KOPT-K1 (cell line): Measurements from ENCODE around the gene NECTIN1.

Experiments
- H3K27ac ChIP-seq: fragments of 200-600 bp; sonication (generic); 2 replicates; pipeline ENCODE4 v1.5.1; 2016; ENCODE audit warnings: antibody characterized with exemption, mild to moderate bottlenecking, low read depth, low read length; ENCODE audit not compliant: poor library complexity, severe bottlenecking
- H3K36me3 ChIP-seq: fragments of 200-600 bp; sonication (generic); 2 replicates; pipeline ENCODE4 v1.5.1; 2017; ENCODE audit warnings: antibody characterized with exemption, mild to moderate bottlenecking, low read length, moderate library complexity; ENCODE audit not compliant: insufficient read depth
- H3K9me3 ChIP-seq: fragments of 200-600 bp; sonication (generic); 2 replicates; pipeline ENCODE4 v1.5.1; 2017; ENCODE audit warnings: antibody characterized with exemption, low read length, mild to moderate bottlenecking; ENCODE audit not compliant: insufficient read depth, poor library complexity, severe bottlenecking

NECTIN1 gene

DNA sequence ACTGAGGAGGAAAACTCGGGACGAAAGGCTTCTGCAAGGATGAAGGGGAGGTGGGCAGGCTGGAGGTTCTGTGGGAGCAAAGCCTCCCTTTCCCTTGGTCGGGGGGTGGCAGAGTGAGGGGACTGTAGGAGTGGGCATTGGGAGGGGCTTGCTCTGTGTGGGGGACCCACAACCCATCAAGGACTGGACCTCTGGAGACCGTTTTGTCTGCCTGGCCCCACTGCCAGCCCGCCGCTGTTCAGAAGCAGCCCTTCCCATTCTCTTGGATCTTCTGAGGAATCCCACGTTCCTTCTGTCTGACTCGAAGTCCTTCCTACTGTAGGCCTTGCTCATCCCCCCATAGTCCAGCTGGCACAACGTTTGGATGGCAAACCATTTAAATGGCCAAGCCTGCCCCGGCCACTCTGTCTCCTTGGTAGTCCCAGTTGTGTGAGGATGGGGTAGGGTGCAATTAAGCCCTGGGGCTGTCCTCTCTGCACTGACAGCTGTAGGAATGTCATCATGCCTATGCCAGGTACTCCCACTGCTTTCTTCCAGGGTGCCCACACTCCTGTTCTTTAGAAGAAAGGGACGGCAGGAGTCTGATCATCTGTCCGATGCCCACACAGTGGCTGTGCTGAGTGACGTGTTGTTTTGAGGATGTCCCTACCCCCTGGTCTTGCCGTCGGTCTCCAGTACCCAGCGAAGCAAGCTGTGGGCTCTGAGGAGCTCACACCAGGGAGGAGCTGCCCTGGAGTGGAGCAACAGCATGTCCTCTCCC lies 17.0 kb upstream of the NECTIN1 start:
- Histone ChIP-seq H3K9me3 (no peaks in the 10 kb centered on the region), H3K36me3 (no peaks in the 10 kb centered on the region), H3K27ac (no peak overlapping the region)

DNA sequence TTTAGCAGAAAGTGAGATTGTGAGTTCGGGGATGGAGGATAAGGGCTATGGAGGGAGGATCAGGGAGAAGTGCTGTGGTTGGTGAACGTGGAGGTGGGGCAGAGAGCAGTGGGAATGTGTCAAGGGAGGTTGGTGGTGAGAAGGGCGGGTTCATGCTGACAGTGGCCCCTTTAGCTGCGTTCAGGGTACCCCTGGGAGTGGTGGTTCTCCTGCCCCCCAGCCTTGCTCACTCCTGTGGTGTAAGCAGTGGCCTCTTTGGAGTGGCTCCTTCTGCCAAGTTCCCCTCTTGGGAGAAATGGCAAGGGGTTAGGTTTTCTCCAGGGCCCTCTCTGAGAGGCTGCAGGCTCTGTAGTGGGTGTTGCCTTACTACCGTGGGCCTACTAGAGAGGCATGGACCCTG lies 16.1 kb upstream of the NECTIN1 start:
- H3K27ac ChIP-seq = no peak overlapping the region
- no peaks in the 10 kb centered on the region for H3K9me3 ChIP-seq
- no peaks in the 10 kb centered on the region for H3K36me3 ChIP-seq

DNA sequence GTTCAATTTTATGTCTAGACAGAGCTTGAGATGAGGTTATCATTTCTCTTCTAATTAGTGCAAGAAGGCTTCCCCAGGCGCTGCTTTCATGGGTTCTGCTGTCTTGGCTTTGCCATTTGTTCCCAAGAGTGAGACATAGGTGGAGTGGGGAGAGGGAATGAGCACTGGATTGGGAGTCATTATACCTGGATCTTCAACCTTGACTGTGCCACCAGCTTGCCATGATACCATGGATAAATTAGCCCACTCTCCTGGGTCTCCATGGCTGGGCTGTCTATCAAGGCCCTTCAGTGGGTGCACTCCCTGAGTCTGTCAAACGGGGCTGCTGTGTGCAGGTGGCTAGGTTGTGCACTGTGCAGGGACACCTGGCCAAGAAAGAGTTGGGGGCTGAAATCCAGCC lies 15.6 kb upstream of the NECTIN1 start:
- H3K9me3 ChIP-seq = no peaks in the 10 kb centered on the region
- no peaks in the 10 kb centered on the region for H3K36me3 ChIP-seq
- no peak overlapping the region for H3K27ac ChIP-seq

DNA sequence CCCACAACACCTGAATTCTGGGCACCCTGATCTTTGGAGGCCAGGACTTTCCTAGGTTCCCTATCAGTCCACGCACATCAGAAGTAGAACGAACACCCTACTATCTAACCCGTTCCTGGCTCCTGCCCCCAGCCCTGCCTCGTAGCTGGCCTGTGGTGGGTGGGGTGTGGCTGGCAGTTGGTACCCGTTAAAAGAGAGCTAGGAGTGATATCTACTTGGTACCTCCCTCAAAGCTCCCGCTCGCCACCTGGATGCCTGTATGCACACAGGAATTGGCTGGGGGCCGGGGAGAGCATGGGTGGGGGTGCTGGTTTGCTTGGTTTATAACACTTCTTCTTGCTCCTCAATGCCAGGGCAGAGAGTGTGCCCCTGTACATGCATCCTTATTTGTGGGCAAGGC lies 14.0 kb upstream of the NECTIN1 start:
- no peaks in the 10 kb centered on the region for H3K36me3 ChIP-seq
- no peaks in the 10 kb centered on the region for H3K9me3 ChIP-seq
- no peak overlapping the region for H3K27ac ChIP-seq

DNA sequence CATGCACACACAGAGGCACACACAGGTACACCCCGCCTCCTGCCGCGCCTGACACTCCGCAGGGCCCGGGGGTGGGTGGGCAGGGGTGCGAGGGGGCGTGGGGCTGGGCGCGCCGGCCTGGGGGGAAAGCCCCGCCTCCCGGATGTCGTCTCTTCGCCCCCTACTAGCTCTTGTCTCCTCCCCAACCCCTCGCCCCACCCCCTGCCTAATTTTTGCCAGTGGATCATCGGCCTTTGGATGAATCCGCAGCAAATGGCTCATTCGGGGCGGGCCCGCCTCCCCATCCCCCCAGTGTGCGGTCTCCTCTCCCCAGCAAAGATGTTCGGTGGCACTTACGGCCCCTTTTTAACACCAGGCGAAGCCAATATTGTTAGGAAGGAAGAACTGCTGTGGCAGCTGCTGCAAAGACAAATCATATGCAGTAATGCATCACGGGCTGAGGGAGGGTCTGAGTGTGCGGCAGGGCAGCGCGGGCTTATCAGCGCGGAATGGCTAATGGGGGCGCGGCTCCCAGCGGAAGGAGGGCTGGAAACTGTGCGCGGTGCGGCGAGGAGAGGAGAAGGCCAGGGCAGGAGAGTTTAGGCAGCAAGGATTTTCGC lies 13.4 kb upstream of the NECTIN1 start:
- no peaks in the 10 kb centered on the region for H3K9me3 ChIP-seq
- no peak overlapping the region for H3K27ac ChIP-seq
- no peaks in the 10 kb centered on the region for H3K36me3 ChIP-seq

DNA sequence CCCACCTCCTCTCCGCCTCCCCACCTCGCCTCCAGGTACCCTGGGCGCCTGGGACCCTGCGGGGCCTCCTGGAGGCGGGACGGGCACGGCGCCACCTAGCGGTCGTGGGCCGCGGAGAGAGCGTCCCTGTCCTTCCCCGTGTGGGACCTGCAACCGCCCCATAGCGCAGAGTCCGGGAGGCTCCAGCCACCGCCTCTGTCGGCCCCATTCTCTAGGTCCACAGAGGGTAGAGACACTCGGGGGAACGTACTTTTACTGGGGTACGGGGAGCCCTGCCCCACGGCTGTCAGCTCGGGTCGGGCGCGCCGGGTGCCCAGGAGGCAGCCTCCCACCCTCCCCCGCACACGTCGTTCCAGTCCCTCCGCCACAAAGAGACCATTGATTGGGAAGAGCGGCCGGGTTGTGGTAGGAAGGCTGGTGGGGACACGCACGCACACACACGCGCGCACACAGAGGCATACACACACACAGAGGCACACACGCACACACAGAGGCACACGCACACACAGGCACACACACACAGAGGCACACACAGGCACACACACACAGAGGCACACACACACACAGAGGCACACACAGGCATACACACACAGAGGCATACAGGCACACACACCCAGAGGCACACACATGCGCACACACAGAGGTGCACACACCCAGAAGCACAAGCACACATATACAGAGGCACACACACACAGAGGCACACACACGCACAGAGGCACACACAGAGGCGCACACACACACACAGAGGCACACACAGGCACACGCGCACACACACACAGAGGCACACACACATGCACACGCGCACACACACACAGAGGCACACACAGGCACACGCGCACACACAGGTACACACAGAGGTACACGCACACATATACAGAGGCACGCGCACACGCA lies 12.6 kb upstream of the NECTIN1 start:
- H3K27ac ChIP-seq = no peak overlapping the region
- H3K9me3 ChIP-seq = no peaks in the 10 kb centered on the region

DNA sequence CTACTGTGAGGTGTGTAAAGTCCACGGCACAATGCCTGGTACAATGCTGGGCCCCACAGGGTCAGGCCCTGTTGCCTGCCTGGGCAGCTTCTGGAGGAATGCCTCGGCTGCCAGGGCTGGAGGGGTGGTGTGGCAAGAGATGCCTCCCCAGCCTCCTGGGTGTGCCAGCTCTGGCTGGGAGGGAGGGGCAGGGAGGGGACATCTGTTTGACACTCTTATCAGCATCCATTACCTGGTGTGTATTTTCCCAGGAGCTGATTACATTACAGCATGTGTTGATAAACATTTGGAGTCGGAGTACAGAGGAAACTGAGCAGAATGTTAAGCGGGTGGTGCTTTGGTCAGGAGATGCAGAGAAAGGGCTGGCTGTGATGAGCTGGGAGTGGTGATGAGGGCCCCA lies 11.0 kb upstream of the NECTIN1 start:
- H3K9me3 ChIP-seq = no peaks in the 10 kb centered on the region
- H3K27ac ChIP-seq = no peak overlapping the region
- H3K36me3 ChIP-seq = no peaks in the 10 kb centered on the region

More for the DNA sequence above, 12.6 kb upstream of the NECTIN1 start:
- no peaks in the 10 kb centered on the region for H3K36me3 ChIP-seq

DNA sequence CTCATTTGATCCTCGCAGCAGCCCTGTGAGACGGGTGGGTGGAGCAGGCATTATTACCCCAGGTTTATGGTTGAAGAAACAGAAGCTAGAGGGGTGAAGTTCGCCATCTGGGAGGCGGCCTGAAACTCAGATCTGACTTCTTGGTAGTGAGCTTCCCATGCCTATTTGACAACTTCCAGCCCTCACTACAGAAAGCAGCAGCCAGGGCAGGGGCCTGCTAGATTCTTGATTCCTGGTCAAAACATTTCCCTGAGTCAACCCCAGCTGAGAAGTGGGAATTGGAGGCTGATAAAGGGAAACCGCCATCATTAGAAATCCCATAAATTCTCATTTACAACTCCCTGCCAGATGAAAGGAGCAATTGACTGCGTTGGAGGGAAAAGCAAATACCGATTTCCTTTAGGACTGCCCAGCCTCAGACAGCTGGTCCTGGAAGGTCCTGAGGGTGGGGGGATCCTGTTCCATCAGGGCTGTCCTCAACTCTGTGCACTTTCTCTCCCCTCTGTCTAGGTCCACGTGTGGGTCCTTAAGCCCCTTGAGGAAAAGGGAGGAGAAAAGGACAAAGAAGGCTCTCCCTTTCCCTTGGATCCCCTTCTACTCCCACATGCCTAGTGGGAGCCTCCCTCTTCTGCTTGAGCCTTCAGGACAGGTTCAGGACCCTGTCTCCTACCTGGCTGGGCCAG lies 10.2 kb upstream of the NECTIN1 start:
- Histone ChIP-seq H3K36me3 (no peaks in the 10 kb centered on the region), H3K27ac (no peak overlapping the region), H3K9me3 (no peaks in the 10 kb centered on the region)

DNA sequence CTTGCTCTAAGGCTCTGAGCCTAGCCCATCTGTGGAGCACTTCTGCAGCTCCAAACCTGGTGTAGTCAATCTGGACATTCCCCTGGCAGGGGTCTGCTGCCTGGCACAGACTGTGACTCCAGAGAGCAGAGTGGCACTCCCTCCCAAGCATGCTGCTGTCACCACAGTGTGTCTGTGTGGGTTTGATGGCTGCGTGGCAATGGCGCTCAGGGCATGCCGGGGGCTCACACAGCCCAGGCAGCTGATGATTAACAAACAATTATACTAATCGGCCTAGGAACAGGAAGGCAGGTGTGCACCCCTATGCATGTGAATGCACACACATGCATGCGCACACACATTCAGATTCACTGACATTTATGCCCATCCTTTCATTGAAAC lies 9.0 kb upstream of the NECTIN1 start:
- no peak overlapping the region for H3K27ac ChIP-seq
- H3K36me3 ChIP-seq = no peaks in the 10 kb centered on the region
- no peaks in the 10 kb centered on the region for H3K9me3 ChIP-seq

DNA sequence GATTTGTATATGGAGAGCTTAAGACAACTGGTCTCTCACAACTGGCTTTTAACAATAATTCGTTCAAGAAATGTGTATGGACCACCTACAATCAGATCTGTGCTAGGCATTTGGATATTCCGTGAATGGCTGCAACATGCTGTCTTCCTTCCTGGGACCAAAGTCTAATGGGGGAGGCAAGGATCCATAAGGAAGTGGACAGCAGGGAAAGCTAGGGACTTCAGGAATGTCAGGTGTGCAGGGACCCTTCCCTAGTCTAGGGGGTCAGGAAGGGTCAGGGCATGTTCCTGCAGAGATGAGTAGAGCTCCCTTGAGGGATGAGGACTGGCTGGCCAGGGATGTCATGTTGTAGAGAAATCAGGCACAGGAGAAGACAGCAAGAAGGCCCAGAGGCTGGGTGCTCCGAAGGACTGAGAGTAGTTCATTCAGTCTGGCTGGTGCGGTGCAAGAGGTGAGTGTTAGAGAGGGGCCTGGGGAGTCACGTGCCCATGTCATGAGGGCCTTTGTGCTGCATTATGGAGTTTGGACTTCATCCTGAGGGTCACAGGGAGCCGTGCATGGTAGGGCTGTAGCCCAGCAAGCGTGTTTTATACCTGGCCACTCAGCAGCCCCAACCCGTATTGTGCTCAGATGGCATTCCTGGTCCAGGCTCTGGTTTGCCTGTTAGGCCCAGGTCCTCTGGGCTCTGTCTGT lies 8.5 kb upstream of the NECTIN1 start:
- H3K9me3 ChIP-seq = no peaks in the 10 kb centered on the region
- no peak overlapping the region for H3K27ac ChIP-seq
- H3K36me3 ChIP-seq = no peaks in the 10 kb centered on the region

DNA sequence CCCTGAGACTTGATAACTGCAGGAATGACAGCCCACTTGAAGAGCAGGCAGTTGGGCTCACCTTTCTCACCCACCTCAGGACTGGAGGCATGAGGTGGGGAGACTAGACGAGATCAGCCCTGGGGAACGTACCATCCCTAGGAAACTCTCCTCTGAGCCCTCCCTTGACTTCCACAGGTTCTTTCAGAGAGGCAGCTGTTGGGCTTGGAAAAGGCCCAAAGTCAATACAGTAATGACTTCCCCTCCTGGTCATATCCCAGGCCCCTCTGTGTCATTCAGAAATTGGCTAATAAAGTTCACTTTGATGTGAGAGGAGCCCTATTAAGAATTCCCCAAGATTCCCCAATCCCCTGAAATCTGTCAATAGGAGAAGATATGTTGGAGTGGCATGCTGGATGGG lies 5.8 kb upstream of the NECTIN1 start:
- Histone ChIP-seq H3K36me3 (no peaks in the 10 kb centered on the region), H3K27ac (no peak overlapping the region), H3K9me3 (no peaks in the 10 kb centered on the region)

DNA sequence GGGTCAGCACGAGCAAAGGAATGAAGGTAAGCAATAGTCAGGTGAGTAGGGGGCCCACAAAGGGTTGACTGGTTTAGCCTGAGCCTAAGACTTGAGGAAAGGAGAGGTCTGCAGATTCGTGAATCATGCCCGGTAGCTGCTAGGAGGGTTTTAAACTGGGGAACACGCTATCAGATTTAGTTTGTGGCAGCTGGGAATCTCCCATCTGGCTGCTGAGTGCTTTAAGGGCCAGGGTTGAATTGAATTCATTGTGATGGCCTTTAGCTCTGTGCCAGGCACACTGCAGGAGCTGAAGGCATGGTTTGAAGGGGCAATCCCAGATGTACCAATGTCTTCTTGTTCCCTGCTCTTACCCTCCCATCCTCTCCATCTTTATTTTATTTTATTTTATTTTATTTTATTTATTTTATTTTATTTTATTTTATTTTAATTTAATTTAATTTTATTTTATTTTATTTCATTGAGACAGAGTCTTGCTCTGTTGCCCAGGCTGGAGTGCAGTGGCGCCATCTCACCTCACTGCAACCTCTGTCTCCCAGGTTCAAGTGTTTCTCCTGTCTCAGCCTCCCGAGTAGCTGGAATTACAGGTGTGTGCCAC lies 1.9 kb upstream of the NECTIN1 start:
- Histone ChIP-seq H3K27ac (no peak overlapping the region), H3K9me3 (no peaks in the 10 kb centered on the region), H3K36me3 (no peaks in the 10 kb centered on the region)

DNA sequence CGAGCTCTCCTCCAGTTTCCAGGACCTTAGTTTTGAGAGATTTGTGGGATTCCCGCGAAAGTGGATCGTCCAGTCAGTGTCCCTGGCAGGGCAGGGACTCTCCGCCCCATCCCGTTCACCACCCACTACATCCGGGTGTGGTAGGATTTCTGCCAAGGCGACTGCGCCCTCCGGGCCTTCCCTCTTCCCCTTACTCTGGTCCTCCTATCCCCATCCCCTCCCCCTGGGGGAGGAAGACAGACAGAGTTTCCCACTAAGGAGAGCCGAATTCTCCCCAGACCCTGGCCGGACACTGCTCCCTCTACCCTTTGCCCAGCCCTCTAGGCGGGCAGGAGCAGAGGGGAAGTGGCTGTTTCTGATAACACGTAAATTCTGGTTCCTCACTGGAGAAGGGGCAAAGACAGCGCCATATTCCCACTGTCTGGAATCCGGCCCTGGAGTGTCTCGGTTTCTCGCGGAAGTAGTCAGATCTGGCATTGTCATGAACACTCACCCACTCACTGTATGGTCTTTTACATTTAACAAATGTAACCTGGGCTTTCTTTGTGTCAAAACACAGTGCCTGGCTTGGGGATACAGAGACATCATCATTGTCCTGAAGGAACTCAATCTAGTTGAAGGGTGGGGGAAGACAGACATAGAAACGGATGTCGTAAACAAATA lies 1.1 kb upstream of the NECTIN1 start:
- no peaks in the 10 kb centered on the region for H3K9me3 ChIP-seq
- H3K36me3 ChIP-seq = no peaks in the 10 kb centered on the region
- H3K27ac ChIP-seq = no peak overlapping the region

DNA sequence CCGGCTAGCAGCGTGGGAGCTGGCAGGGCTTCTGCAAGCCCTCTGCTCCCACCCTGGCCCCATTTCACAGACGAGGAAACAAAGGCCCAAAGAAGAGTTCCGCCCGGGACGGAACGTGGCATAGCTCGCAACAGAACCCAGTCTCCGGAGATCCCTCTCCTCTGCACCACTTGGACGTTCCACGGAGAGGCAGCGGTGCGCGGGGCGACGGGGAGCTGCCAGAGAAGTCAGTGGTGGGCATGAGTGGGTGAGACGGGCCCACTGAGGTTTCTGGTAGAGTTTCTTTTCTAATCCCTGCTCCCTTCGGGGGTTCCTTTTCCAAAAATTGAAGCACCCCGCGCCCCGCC lies 554 bp upstream of the NECTIN1 start:
- Histone ChIP-seq H3K36me3 (no peaks in the 10 kb centered on the region), H3K9me3 (no peaks in the 10 kb centered on the region), H3K27ac (no peak overlapping the region)
